ENCODE data around the gene FOXRED2. TPM values are rescaled to one million over a fixed set of nuclear protein-coding genes. Genes with fewer than 3 reads are reported as not detected.

FOXRED2 gene
- total RNA-seq, 1 experiment from 2014 or later, result 34.4 TPM

DNA sequence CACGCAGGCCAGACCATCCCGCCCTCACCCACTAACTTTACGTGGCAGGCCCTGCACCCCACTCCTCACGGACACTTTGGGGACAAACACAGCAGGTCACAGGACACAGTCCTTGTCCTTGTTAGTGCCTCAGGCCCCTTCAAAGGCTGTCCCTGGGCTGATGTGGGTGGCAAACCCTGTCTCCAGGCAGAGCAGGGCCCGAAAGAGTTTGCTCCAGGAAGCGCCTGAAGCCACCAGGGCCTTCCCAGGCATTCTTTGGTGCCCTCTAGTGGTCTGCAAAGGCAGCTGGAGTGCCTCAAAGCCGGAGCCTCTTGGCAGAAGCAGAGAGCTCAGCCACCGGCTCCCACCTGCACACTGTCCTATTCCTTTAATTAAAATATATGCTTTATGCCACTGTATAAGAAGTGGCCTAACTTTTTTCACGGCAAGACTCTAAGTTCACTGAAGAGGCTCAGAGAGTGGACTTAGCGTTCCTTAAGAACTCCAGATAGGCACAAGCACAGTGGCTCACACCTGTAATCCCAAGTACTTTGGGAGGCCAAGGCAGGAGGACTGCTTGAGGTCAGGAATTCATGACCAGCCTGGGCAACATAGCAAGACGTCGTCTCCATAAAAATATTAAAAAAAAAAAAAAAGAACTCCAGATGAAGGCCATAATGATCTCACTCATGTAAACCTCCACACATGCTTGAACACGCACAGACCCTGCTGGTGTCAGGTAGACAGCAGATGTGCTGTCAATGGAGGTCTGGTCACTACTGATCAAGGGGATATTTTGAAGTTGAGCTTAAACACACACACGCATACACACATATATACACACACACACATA is 36.5 kb downstream of the FOXRED2 start:
- Mint-ChIP-seq H3K36me3 (ENCODE audit: insufficient read depth in 1 of 3, low read depth in 3 of 3) (peaks cover 0 to 36% (median 35%) of the 10 kb centered on the region in 3 experiments; a peak in 5 of 7 replicates), H3K9me3 (no peaks in the 10 kb centered on the region), H3K4me3 (no peak overlapping the region), H3K27me3 (ENCODE audit: low read depth) (no peaks in the 10 kb centered on the region), H3K4me1 (peaks cover 4% of the 10 kb centered on the region in 2 experiments; a peak in 3 of 4 replicates), H3K27ac (peak overlapping the region; percentile 60 to 92 (median 83); a peak in 4 of 7 replicates)
- H4K5ac ChIP-seq (ENCODE audit: insufficient read length, low read depth, low read length), result peak overlapping the region; percentile 66
- H3K4me2 ChIP-seq (ENCODE audit: insufficient read depth, insufficient read length, low read length), result no peak overlapping the region
- no peak overlapping the region for H2BK12ac ChIP-seq (ENCODE audit: insufficient read length, low read depth, low read length)
- H2BK15ac ChIP-seq (ENCODE audit: low read depth, low read length), result 0 out of 2 replicates have a peak overlapping the region, but pooled peaks have one; percentile 95
- no peak overlapping the region for H3K23ac ChIP-seq (ENCODE audit: insufficient read length, low read depth, low read length)
- no peak overlapping the region for H2AK5ac ChIP-seq (ENCODE audit: insufficient read length, low read length)
- no peak overlapping the region for H3K27ac ChIP-seq (ENCODE audit: insufficient read length, low read depth, low read length)
- no peak overlapping the region for H4K91ac ChIP-seq (ENCODE audit: insufficient read length, low read depth, low read length)
- no peaks in the 10 kb centered on the region for H3K79me2 ChIP-seq (ENCODE audit: insufficient read depth, low read length)
- peak overlapping the region; percentile 98 for H3K18ac ChIP-seq (ENCODE audit: insufficient read length, low read depth, low read length)
- H3K9me3 ChIP-seq (ENCODE audit: control insufficient read depth, low read depth, low read length), result no peaks in the 10 kb centered on the region
- no peaks in the 10 kb centered on the region for H3K27me3 ChIP-seq (ENCODE audit: insufficient read depth, low read length)
- H2BK120ac ChIP-seq (ENCODE audit: low read depth, low read length, poor library complexity, severe bottlenecking), result no peak overlapping the region
- H4K8ac ChIP-seq (replicated peaks; ENCODE audit: insufficient read length, low read depth, low read length), result no peak overlapping the region
- no peaks in the 10 kb centered on the region for H4K20me1 ChIP-seq (ENCODE audit: control insufficient read depth, insufficient read depth, insufficient read length)
- no peaks in the 10 kb centered on the region for H3K23me2 ChIP-seq (ENCODE audit: insufficient read length, low read depth, low read length, poor library complexity, severe bottlenecking)
- no peak overlapping the region for H3T11ph ChIP-seq (ENCODE audit: low read length)
- no peak overlapping the region for H3K56ac ChIP-seq (ENCODE audit: insufficient read length, low read depth, low read length)
- TF ChIP-seq, protein P1, sequence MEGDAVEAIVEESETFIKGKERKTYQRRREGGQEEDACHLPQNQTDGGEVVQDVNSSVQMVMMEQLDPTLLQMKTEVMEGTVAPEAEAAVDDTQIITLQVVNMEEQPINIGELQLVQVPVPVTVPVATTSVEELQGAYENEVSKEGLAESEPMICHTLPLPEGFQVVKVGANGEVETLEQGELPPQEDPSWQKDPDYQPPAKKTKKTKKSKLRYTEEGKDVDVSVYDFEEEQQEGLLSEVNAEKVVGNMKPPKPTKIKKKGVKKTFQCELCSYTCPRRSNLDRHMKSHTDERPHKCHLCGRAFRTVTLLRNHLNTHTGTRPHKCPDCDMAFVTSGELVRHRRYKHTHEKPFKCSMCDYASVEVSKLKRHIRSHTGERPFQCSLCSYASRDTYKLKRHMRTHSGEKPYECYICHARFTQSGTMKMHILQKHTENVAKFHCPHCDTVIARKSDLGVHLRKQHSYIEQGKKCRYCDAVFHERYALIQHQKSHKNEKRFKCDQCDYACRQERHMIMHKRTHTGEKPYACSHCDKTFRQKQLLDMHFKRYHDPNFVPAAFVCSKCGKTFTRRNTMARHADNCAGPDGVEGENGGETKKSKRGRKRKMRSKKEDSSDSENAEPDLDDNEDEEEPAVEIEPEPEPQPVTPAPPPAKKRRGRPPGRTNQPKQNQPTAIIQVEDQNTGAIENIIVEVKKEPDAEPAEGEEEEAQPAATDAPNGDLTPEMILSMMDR (conservative IDR thresholded peaks at IDR 0.05), result peak; percentile 97
- no CpG with 5 or more reads among the region's 14 CpGs for WGBS (ENCODE audit: extremely low coverage, insufficient read length, low lambda C conversion rate)
- no peaks in the 10 kb centered on the region for H3K79me1 ChIP-seq (ENCODE audit: insufficient read depth, low read depth, low read length, poor library complexity, severe bottlenecking)
- H2BK5ac ChIP-seq (ENCODE audit: insufficient read length, low read length), result no peak overlapping the region
- H3K4ac ChIP-seq (ENCODE audit: low read depth, low read length), result no peak overlapping the region
- DNase-seq, result peak; percentile 89
- H3K9ac ChIP-seq (ENCODE audit: extremely low read depth, insufficient read length, low read length), result no peak overlapping the region
- H3K14ac ChIP-seq (ENCODE audit: insufficient read depth, low read length), result peak overlapping the region; percentile 96
- H2BK20ac ChIP-seq (ENCODE audit: low read depth, low read length, poor library complexity, severe bottlenecking), result no peak overlapping the region
- no peak overlapping the region for H2AFZ ChIP-seq (ENCODE audit: low read length)
- H3K4me1 ChIP-seq (ENCODE audit: insufficient read depth, low read length), result no peaks in the 10 kb centered on the region

Data from H9 (cell line).